ENCODE measurements around the gene ZNF274.

DNA sequence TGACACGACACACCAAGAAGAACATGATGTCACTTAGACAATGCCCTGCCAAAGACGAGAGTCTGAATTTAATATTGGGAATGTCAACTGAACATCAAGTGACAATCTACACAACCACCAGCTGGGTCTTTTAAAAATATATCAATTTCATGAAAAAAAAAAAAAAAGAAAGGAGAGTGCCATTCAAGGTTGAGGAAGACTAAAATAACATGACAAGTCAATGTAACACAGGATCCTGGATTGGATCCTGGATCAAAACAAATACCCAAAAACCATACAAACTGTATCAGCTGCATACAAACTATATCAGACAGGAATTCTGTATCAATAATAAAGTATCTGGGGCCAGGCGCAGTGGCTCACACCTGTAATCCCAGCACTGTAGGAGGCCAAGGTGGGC is 37.0 kb upstream of the ZNF274 start:
- TF ChIP-seq POLR2A (IDR thresholded peaks at IDR 0.05; ENCODE audit: low read depth, low read length) = no peak
- no peak for TF ChIP-seq POLR2AphosphoS5 (IDR thresholded peaks at IDR 0.05; ENCODE audit: low read depth, low read length)

Measured in GM12892 (cell line).